HG03025 (cell line): ENCODE data around the gene SCRN1.
A peak's percentile ranks its signal among the peaks of the same experiment; 100 is the strongest.

Experiments used
- ATAC-seq: cut with Tn5 transposase; IDR thresholded peaks from one replicate; pipeline ENCODE4 v1.9.1; 2021; ENCODE audit warnings: mild to moderate bottlenecking, moderate library complexity; ENCODE audit not compliant: unreplicated experiment, low FRiP score

Gene SCRN1

DNA sequence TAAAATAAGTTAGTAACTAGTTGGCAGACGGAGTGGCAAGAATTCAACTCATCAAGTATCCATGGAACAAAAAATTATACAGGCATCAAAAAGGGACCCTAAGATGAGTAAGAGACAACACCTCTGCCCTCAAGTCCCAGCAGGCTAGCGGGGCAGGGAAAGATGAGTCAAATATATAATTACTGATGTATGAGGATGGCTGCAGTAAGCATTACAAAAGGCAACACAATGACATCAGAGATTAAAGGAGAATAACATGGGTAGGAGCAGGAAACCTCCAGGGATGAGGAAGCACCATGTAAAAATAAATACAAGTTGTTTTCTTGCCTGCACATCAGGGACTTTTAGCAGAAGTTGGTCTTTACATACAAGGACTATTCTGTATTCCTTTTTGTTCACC is 49.4 kb downstream of the SCRN1 start:
- no peak for ATAC-seq

DNA sequence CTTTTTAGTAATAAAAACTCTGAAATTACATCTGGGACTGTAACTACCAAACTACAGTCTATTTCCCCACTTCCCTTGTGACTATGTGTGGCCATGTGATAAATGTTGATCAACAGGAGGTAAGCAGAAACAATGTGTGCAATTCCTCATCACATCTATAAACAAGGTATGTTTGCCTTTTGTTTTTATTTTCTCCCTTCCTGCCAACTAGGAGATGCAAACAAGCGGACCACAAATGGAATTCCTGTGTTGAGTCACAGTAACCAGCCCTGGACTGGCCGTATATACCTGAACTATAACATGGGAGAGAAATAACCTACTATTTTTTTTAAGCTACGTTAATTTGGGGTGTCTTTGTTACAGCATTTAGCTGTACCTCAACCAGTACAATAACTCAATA is 52.5 kb downstream of the SCRN1 start:
- ATAC-seq = no peak

DNA sequence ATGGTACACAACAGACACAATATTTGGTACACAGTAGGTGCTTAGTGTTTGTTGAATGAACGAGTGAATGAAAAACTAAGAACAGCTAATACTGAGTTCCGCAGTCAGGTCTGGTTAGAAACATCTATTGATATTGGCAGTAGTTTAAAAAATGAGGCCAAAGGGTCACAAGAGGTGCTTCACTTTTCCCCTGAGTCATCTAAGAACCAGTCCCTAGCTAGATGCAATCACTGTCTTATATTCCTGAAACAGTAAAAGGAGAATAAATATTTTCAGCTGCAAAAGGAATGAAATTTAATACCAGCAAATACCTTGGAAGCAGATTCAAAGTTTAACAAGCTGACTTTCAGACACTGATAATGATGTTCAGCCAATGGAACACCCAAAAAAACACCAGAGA is 54.5 kb downstream of the SCRN1 start:
- no peak for ATAC-seq

GRCh38 chr7:29929018-29929807 is 60.4 kb downstream of the SCRN1 start:
- ATAC-seq = no peak

GRCh38 chr7:29926741-29927140 is 62.9 kb downstream of the SCRN1 start:
- ATAC-seq = no peak

DNA sequence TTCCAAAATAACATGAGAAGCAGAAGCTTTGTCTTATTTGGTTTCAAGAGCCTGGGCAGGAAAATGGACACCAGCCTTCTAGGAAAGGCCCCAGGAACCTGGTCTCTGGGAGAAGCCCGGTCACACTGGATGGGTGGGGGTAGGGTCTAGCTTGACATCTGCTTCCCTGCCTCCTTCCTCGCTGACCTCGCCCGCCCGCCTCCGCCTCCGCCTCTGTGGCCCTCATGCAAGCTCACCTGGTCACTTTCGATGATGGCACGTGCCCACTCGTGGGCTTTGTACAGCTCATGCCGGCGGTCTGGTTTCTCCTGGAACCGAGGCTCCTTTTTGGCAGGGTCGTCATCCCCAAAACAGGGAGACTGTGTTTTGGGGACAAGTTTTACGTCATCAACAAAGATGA is 63.4 kb downstream of the SCRN1 start:
- ATAC-seq = no peak

DNA sequence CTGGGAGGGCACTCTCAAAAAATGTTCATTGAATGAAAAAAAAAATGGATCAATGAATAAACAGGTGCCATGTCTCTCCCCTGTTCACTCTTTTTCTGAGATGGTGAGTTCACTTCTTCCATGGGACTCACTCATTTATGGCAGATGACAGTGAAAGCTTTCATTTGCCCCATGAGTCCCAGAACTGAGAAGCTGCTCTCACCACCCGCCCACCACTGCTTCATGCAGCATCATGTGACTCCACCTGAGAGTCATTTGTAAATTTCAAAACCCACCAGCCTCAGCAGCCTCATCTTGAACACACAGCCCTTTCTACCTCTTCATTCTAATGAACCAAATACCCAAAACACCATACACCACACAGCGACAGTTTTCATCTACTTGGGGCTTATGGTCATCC is 64.9 kb downstream of the SCRN1 start:
- no peak for ATAC-seq

DNA sequence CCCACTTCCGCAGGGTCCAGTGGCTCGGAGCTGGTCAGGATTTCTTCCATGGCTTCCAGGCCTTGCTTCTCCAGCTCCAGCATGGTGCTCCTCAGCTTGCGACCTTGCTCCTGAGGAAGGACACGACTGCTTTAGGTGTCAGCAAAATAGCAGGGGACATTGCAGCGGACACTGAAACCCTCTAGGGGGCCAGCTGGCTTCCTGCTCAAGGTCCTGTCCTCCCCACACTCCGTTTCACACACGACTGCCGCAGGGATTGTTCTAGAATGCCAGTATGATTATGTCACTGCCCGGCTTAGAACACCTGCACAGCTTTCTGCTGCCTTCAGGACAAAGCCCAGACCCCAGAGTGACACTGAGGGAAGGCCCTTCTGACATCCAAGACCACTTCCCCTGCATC is 65.6 kb downstream of the SCRN1 start:
- no peak for ATAC-seq

- no peak for ATAC-seq
Measured at GRCh38 chr7:29922921-29923700, 66.5 kb downstream of the SCRN1 start.

DNA sequence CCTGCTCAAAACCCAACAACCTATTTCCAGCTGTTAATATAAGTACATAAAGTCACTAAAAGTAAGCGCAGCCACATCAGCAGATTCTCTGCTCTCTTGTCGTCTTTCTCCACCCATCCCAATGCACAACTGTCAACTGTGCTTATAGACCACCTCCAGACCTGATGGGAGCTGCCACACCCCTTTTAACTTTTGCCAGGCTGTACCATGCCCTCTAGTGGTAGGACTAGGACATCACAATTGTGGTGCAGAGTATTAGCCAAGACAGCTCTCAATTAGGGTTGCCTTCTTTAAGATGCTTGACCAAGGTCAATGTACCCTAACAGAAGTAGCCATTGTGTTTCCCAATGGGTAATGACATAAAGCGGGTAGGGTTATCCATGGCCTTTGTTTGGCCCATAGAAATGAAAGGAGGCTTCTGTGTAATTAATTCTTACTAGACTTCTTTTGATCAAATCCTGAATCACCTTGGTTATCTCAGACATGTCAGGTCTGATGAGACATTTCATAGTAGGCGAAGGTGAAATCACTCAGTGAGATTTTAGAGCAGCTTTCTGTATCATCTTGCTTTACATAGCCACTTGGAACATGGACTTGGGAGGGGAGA is 68.1 kb downstream of the SCRN1 start:
- peak; percentile 84 for ATAC-seq

DNA sequence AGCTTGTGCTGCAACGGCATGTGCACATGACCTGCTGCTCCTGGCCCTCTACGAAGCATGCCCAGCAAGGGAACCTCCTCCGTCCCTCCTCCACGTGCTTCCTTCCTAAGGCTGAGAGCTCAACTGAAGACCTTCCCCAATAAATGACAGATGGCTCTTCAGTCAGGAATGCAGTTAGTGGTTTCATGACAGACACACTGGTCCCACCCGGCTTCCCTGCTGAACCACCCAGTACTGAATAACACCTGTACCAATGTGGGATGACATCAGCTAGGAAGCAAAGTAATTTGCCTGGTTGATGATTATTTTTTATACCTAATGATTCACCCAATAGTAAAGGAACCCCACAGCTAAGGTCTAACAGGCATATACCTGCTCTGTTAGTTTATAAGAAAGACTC is 69.1 kb downstream of the SCRN1 start:
- ATAC-seq = no peak

DNA sequence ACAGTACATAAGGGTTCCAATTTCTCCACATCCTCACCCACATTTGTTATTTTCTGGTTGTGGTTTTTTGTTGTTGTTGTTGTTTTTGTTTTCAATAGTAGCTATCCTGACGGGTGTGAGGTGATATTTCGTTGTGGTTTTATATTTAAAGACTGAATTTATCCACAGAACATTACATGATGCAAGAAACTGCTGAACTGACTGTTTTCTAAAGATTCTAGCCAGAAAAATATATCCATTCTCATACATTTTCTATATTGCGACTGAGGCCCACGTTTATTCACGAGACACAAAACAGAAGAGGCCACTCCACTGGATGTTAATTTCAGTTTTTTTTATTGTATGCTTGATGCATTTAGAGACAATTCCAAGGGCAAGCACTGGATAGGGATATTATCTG is 69.8 kb downstream of the SCRN1 start:
- ATAC-seq = no peak

- ATAC-seq = no peak
Measured at GRCh38 chr7:29918850-29919249, 70.8 kb downstream of the SCRN1 start.

GRCh38 chr7:29917641-29918040 is 72.0 kb downstream of the SCRN1 start:
- no peak for ATAC-seq

GRCh38 chr7:29915481-29916215 is 74.0 kb downstream of the SCRN1 start:
- no peak for ATAC-seq

GRCh38 chr7:29914180-29914579 is 75.4 kb downstream of the SCRN1 start:
- ATAC-seq = no peak

- no peak for ATAC-seq
Measured at GRCh38 chr7:29906200-29907022, 83.2 kb downstream of the SCRN1 start.

DNA sequence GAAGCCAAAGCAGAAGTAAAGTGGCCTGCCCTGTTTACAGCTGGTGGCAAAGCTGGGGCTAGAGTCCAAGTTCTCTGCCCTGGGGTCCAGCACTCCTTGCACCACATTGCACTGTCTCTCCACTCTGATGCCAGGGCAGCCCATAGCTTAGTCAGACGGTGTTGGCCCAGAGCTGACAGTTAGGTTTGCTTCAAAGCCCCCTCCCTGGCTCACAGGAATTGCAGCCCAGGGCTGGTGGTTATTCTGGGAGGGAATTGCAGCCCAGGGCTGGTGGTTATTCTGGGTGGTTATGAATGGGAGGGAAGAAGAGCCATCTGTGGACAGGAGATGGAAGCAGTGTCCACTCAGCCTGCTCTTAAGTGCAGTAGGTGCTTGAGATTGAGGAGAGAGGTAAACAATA is 88.9 kb downstream of the SCRN1 start:
- ATAC-seq = no peak

- no peak for ATAC-seq
Measured at GRCh38 chr7:29898301-29898700, 91.3 kb downstream of the SCRN1 start.
